Putamen (tissue), 1 donor: Measurements from ENCODE around the gene EPC1.
"Not testable (repeated sequence)": the region's sequence is repeated elsewhere in the genome, so short reads cannot be mapped to it uniquely, and the experiment has no call there.

Source experiments
- DNase-seq: peaks from one replicate; pipeline ENCODE4 v3.0.0-alpha.2; 2016; ENCODE audit warnings: low spot score

Gene EPC1

GRCh38 chr10:32346551-32347362 lies at the start of gene EPC1:
EPC1 (minus strand) TSS chr10:32347158; CDS start chr10:32346915, 243 bp downstream.
- DNase-seq = peak; percentile 92

- DNase-seq = no peak
These were observed 47.0 kb upstream of the EPC1 start for GRCh38 chr10:32393911-32394310.

GRCh38 chr10:32392284-32392683 lies 45.3 kb upstream of the EPC1 start:
- DNase-seq = not testable (repeated sequence)

GRCh38 chr10:32390193-32390592 lies 43.2 kb upstream of the EPC1 start:
- no peak for DNase-seq

GRCh38 chr10:32388258-32389027 lies 41.5 kb upstream of the EPC1 start:
- peak; percentile 29 for DNase-seq

GRCh38 chr10:32386623-32387260 lies 39.8 kb upstream of the EPC1 start:
- no peak for DNase-seq

- no peak for DNase-seq
These were observed 37.2 kb upstream of the EPC1 start for GRCh38 chr10:32384171-32384570.

- DNase-seq = no peak
These were observed 34.2 kb upstream of the EPC1 start for GRCh38 chr10:32381165-32381564.

- no peak for DNase-seq
These were observed 33.1 kb upstream of the EPC1 start for GRCh38 chr10:32379950-32380551.

- DNase-seq = peak; percentile 38
These were observed 32.5 kb upstream of the EPC1 start for GRCh38 chr10:32379318-32379949.

- peak; percentile 97 for DNase-seq
These were observed 31.7 kb upstream of the EPC1 start for GRCh38 chr10:32378363-32379317.

GRCh38 chr10:32377458-32378259 lies 30.7 kb upstream of the EPC1 start:
- peak; percentile 75 for DNase-seq

GRCh38 chr10:32376771-32377170 lies 29.8 kb upstream of the EPC1 start:
- DNase-seq = no peak

GRCh38 chr10:32376097-32376496 lies 29.1 kb upstream of the EPC1 start:
- no peak for DNase-seq

GRCh38 chr10:32375631-32376030 lies 28.7 kb upstream of the EPC1 start:
- DNase-seq = no peak

GRCh38 chr10:32374605-32375004 lies 27.6 kb upstream of the EPC1 start:
- DNase-seq = no peak

GRCh38 chr10:32373496-32373895 lies 26.5 kb upstream of the EPC1 start:
- no peak for DNase-seq

GRCh38 chr10:32373031-32373430 lies 26.1 kb upstream of the EPC1 start:
- no peak for DNase-seq

- no peak for DNase-seq
These were observed 25.3 kb upstream of the EPC1 start for GRCh38 chr10:32372000-32372875.
